22Rv1 (cell line): ENCODE measurements around the gene ASPSCR1.

Experiments used
- CTCF ChIP-seq: fragments of 450-650 bp; IDR thresholded peaks from 2 replicates; pipeline ENCODE4 v1.5.1; 2017; ENCODE audit warnings: mild to moderate bottlenecking
- ZFX ChIP-seq: fragments of 450-650 bp; IDR thresholded peaks from 2 replicates; pipeline ENCODE4 v1.6.1; 2017; ENCODE audit warnings: antibody characterized with exemption, borderline replicate concordance

- no peak for TF ChIP-seq ZFX
- TF ChIP-seq CTCF, result no peak
Measured at GRCh38 chr17:82023447-82024241, 46.2 kb downstream of the ASPSCR1 start.
